Glomerular endothelial cell (primary cell): ENCODE measurements around the gene MVD. TPM values are rescaled to one million over a fixed set of nuclear protein-coding genes. Genes with fewer than 3 reads are reported as not detected.
A peak's percentile ranks its signal among the peaks of the same experiment; 100 is the strongest.
"Not testable (repeated sequence)": the region's sequence is repeated elsewhere in the genome, so short reads cannot be mapped to it uniquely, and the experiment has no call there.

Source experiments
- DNase-seq: peaks from one replicate; pipeline ENCODE4 v3.0.0-alpha.2; 2011; ENCODE audit warnings: low read depth, low spot score; ENCODE audit errors: extremely low read depth
- total RNA-seq: library from RNA; depleted of rRNA; stranded (reverse); fragments of >200 nt; gene quantifications from 2 replicates; pipeline ENCODE4 v1.2.3, GENCODE V29; 2015

Gene MVD
- total RNA-seq, 1 donor from 2014 or later: 83.8 TPM

GRCh38 chr16:88681709-88682451 is 19.0 kb upstream of the MVD start:
- no peak for DNase-seq

- DNase-seq: no peak
Measured at GRCh38 chr16:88681084-88681680, 18.3 kb upstream of the MVD start.

GRCh38 chr16:88680554-88681083 is 17.7 kb upstream of the MVD start:
- DNase-seq: no peak

- DNase-seq: no peak
Measured at GRCh38 chr16:88678224-88678979, 15.5 kb upstream of the MVD start.

- DNase-seq: no peak
Measured at GRCh38 chr16:88677721-88678120, 14.8 kb upstream of the MVD start.

GRCh38 chr16:88676502-88677242 is 13.8 kb upstream of the MVD start:
- DNase-seq: no peak

GRCh38 chr16:88673716-88674379 is 11.0 kb upstream of the MVD start:
- DNase-seq: no peak

GRCh38 chr16:88672776-88673175 is 9.9 kb upstream of the MVD start:
- DNase-seq: no peak

- DNase-seq: no peak
Measured at GRCh38 chr16:88671806-88672205, 8.9 kb upstream of the MVD start.

GRCh38 chr16:88669980-88670379 is 7.1 kb upstream of the MVD start:
- no peak for DNase-seq

GRCh38 chr16:88669493-88669892 is 6.6 kb upstream of the MVD start:
- not testable (repeated sequence) for DNase-seq

- no peak for DNase-seq
Measured at GRCh38 chr16:88667461-88667860, 4.6 kb upstream of the MVD start.

GRCh38 chr16:88665570-88665969 is 2.7 kb upstream of the MVD start:
- DNase-seq: no peak

- DNase-seq: peak; percentile 66
Measured at GRCh38 chr16:88665148-88665547, 2.3 kb upstream of the MVD start.

GRCh38 chr16:88662222-88662842 is 559 bp downstream of the MVD start:
- DNase-seq: no peak

GRCh38 chr16:88661468-88661867 is 1.4 kb downstream of the MVD start:
- DNase-seq: no peak

GRCh38 chr16:88659160-88659559 is 3.7 kb downstream of the MVD start:
- DNase-seq: no peak

GRCh38 chr16:88658714-88659113 is 4.2 kb downstream of the MVD start:
- DNase-seq: no peak

GRCh38 chr16:88657371-88657770 is 5.5 kb downstream of the MVD start:
- DNase-seq: no peak
